CD4-positive, alpha-beta memory T cell (primary cell): ENCODE data around the gene LRRC8D. TPM values are rescaled to one million over a fixed set of nuclear protein-coding genes. Genes with fewer than 3 reads are reported as not detected.

Source experiments
- CTCF ChIA-PET: fragments of 350-600 bp; sonication (Branson Sonifier 250); formaldehyde crosslinking; loops from one replicate; lab custom pipeline; 2021; ENCODE audit warnings: inconsistent platforms; ENCODE audit not compliant: partially characterized antibody; lab: Charles Lee
- POLR2A ChIA-PET: fragments of 350-600 bp; sonication (Branson Sonifier 250); formaldehyde crosslinking; loops from one replicate; lab custom pipeline; 2021; ENCODE audit not compliant: partially characterized antibody; lab: Charles Lee
- DNase-seq, 5 donors: peaks; one replicate each; pipeline versions ENCODE4 v3.0.0 to v3.0.0-alpha.2; 2020 to 2022; ENCODE audit warnings: mixed read lengths in 1 of 5
- H3K27ac ChIP-seq: one replicate; pipeline ENCODE4 v1.7.0; 2013; ENCODE audit warnings: low read depth, low read length
- H3K27me3 ChIP-seq: 2 replicates; pipeline ENCODE4 v1.7.0; 2013; ENCODE audit warnings: mild to moderate bottlenecking, low read length, moderate library complexity; ENCODE audit not compliant: insufficient read depth
- H3K36me3 ChIP-seq: 2 replicates; pipeline ENCODE4 v1.7.0; 2013; ENCODE audit warnings: mild to moderate bottlenecking, low read length, moderate library complexity; ENCODE audit not compliant: insufficient read depth
- H3K4me1 ChIP-seq: 2 replicates; pipeline ENCODE4 v1.7.0; 2013; ENCODE audit warnings: mild to moderate bottlenecking, low read length, moderate library complexity; ENCODE audit not compliant: insufficient read depth
- H3K4me3 ChIP-seq, 2 donors: one replicate each; pipeline ENCODE4 v1.7.0; 2013; ENCODE audit warnings: low read length in 2 of 2, mild to moderate bottlenecking in 1 of 2
- H3K9me3 ChIP-seq, 2 donors: one replicate each; pipeline ENCODE4 v1.7.0; 2013; ENCODE audit warnings: low read length in 2 of 2, control low read depth in 1 of 2; ENCODE audit not compliant: control insufficient read depth in 1 of 2
- H3K27ac Mint-ChIP-seq, 7 donors: one replicate each; pipeline ENCODE4 v1.8.0; 2020 to 2021; ENCODE audit warnings: mixed read lengths in 7 of 7, mild to moderate bottlenecking in 6 of 7, inconsistent platforms in 3 of 7, moderate library complexity in 3 of 7
- H3K27me3 Mint-ChIP-seq, 2 donors: one replicate each; pipeline ENCODE4 v1.8.0; 2020 to 2021; ENCODE audit warnings: mixed read lengths in 2 of 2
- H3K36me3 Mint-ChIP-seq, 2 donors: one replicate each; pipeline ENCODE4 v1.8.0; 2020 to 2021; ENCODE audit warnings: mixed read lengths in 2 of 2, inconsistent platforms in 1 of 2, mild to moderate bottlenecking in 1 of 2
- H3K4me1 Mint-ChIP-seq, 4 donors: one replicate each; pipeline ENCODE4 v1.8.0; 2020 to 2021; ENCODE audit warnings: mixed read lengths in 4 of 4, mild to moderate bottlenecking in 1 of 4
- H3K4me3 Mint-ChIP-seq, 8 donors: one replicate each; pipeline ENCODE4 v1.8.0; 2020 to 2021; ENCODE audit warnings: mixed read lengths in 8 of 8, mild to moderate bottlenecking in 7 of 8, moderate library complexity in 6 of 8, inconsistent platforms in 3 of 8
- H3K9me3 Mint-ChIP-seq, 8 donors: one replicate each; pipeline ENCODE4 v1.8.0; 2020 to 2021; ENCODE audit warnings: mixed read lengths in 8 of 8, mild to moderate bottlenecking in 5 of 8, inconsistent platforms in 3 of 8, moderate library complexity in 1 of 8
- intact Hi-C: fragments of 100-400 bp; cut with micrococcal nuclease; formaldehyde crosslinking; loops from one replicate; pipeline ENCODE4 v1.15.1; 2023
- polyA plus RNA-seq, 2 donors: library from polyadenylated mRNA; unstranded; fragments of 300-500 nt; fragmentation: Illumina TruSeq; gene quantifications; one replicate each; pipeline ENCODE4 v1.2.3, GENCODE V29; 2021
- total RNA-seq, 2 experiments: library from RNA; stranded (reverse); gene quantifications; one replicate each; pipeline ENCODE4 v1.2.3, GENCODE V29; 2021

The LRRC8D gene
- total and polyA plus RNA-seq, 4 experiments from 2014 or later, result 56.8 to 72.7 (median 66.6) TPM

DNA sequence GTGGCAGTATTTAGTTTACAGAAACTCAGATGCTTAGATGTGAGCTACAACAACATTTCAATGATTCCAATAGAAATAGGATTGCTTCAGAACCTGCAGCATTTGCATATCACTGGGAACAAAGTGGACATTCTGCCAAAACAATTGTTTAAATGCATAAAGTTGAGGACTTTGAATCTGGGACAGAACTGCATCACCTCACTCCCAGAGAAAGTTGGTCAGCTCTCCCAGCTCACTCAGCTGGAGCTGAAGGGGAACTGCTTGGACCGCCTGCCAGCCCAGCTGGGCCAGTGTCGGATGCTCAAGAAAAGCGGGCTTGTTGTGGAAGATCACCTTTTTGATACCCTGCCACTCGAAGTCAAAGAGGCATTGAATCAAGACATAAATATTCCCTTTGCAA is 114.4 kb downstream of the LRRC8D start:
- H3K4me3 ChIP-seq, result no peak overlapping the region
- no peaks in the 10 kb centered on the region for H3K27me3 Mint-ChIP-seq
- DNase-seq, result no peak
- H3K4me1 Mint-ChIP-seq, result peaks cover 3 to 5% (median 5%) of the 10 kb centered on the region in 4 donors
- intact Hi-C loops, result no loop called here
- POLR2A ChIA-PET, result no interaction called here
- H3K27ac Mint-ChIP-seq, result no peak overlapping the region
- H3K9me3 ChIP-seq, result no peaks in the 10 kb centered on the region
- H3K27me3 ChIP-seq, result no peaks in the 10 kb centered on the region
- H3K36me3 ChIP-seq, result peaks cover 20% of the 10 kb centered on the region
- H3K4me3 Mint-ChIP-seq, result no peak overlapping the region
- peaks cover 0 to 2% (median 0%) of the 10 kb centered on the region in 8 donors for H3K9me3 Mint-ChIP-seq
- H3K36me3 Mint-ChIP-seq, result peaks cover 41 to 43% of the 10 kb centered on the region in 2 donors
- no peak overlapping the region for H3K27ac ChIP-seq
- peaks cover 5% of the 10 kb centered on the region for H3K4me1 ChIP-seq
- CTCF ChIA-PET, result interaction anchor here (0.9 kb wide), 1 partner anchor 9 kb away, joined by 5 read pairs; no protein-coding TSS in a partner anchor

DNA sequence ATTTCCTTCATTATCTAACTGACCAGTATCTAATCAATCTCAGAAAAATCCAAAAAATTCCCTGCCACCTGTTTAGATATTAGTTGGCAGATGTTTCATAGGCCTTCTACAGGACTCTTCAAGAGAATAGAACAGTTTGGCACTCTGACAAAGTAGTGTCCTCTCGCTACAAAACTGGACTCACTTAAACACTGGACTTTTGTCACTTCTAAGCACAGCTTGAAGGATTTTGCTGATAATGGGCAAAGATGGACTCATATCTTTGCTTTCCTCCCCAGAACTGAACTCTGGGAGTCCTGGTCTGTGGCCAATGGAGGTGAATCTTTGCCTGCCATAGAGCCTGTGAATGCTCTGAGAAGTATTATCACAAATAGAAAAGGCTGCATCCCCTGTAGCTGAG is 115.9 kb downstream of the LRRC8D start:
- POLR2A ChIA-PET, result interaction anchor here (1.0 kb wide), 1 partner anchor 10 kb away, joined by 3 read pairs; no protein-coding TSS in a partner anchor
- Mint-ChIP-seq H3K36me3 (peaks cover 38 to 43% of the 10 kb centered on the region in 2 donors), H3K4me3 (no peak overlapping the region), H3K27me3 (no peaks in the 10 kb centered on the region), H3K9me3 (peaks cover 0 to 2% (median 0%) of the 10 kb centered on the region in 8 donors), H3K27ac (no peak overlapping the region), H3K4me1 (no peaks in the 10 kb centered on the region)
- peaks cover 20% of the 10 kb centered on the region for H3K36me3 ChIP-seq
- no peak for DNase-seq
- no peaks in the 10 kb centered on the region for H3K27me3 ChIP-seq
- H3K27ac ChIP-seq, result no peak overlapping the region
- CTCF ChIA-PET, result interaction anchor here (1.0 kb wide), 1 partner anchor 93 kb away, joined by 4 read pairs; no protein-coding TSS in a partner anchor
- H3K9me3 ChIP-seq, result no peaks in the 10 kb centered on the region
- intact Hi-C loops, result no loop called here
- no peaks in the 10 kb centered on the region for H3K4me1 ChIP-seq
- H3K4me3 ChIP-seq, result no peak overlapping the region

DNA sequence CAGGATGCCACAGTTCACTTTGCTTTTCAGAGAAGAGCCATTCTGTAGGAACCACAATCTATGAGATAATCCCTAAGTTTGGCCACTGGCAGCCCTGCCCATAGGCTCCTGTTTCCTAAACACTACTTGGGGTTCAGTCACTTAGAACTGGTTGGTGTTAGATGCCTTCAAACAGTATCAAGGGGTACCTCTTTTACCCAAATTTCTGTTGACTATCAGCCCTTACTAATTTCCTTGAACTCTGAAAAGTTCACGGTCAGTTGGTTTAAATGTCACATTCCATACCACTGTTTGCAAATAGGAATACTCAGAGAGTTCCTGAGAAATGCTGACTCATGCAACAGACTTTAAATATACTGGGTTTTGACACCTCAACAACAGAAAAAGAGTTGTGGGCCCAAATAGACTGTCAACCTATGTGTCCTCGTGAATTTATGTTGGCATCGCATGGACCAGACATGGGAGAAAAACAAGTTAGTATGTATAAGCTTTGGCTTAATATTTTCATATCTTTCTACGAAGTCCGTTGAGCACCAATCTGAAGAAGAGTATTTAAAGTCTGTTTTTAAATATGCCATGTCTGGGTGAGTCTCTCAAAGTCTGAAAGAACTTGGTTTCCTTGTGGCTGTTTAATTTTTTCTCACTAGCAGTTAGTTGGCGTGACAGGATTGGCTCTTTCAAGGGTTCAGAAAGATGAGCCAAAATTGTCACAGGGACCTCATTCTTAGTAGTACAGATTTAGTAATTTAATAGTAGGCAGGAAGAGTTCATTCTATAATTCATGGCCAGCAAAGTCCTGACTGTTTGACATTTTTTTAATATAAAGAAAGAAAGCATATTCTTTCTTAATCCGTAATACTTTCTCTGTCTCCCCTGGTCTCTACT is 117.6 kb downstream of the LRRC8D start:
- peaks cover 9% of the 10 kb centered on the region for H3K36me3 ChIP-seq
- H3K27ac Mint-ChIP-seq, result peak overlapping the region in 4 of 7 donors; percentile 1 to 44 (median 9)
- no peaks in the 10 kb centered on the region for H3K27me3 ChIP-seq
- H3K36me3 Mint-ChIP-seq, result peaks cover 23 to 27% of the 10 kb centered on the region in 2 donors
- no peak overlapping the region for H3K4me3 ChIP-seq
- DNase-seq, result no peak
- no peaks in the 10 kb centered on the region for H3K4me1 ChIP-seq
- no peak overlapping the region for H3K4me3 Mint-ChIP-seq
- no peaks in the 10 kb centered on the region for H3K9me3 ChIP-seq
- intact Hi-C loops, result no loop called here
- H3K27ac ChIP-seq, result no peak overlapping the region
- no peaks in the 10 kb centered on the region for H3K9me3 Mint-ChIP-seq
- H3K27me3 Mint-ChIP-seq, result no peaks in the 10 kb centered on the region
- ChIA-PET CTCF (no interaction called here), POLR2A (no interaction called here)
- H3K4me1 Mint-ChIP-seq, result no peaks in the 10 kb centered on the region

DNA sequence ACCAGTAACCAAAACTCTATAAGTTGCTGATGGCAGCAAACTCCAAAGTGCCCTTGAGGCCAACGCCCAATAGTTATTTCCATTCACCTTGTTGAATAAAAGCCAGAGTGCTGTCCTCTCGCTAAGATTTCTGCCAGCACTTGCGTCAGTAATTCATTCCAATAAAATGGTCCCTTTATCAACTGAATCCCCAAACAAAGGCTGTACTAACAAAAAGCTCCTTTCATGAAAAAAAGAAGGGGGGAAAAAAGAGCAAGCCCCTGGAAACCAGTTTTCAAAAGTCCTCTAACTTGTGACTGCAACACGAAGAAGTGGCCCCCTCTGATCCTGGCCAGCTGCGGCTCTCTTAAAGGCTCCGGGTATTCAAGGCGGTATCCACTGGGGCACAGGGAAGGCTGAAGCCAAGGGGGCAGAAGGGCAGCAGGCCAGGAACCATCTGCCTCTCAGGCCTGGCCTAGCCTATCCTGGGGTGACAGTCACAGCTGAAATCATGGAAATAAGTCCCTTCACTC is 118.3 kb downstream of the LRRC8D start:
- CTCF ChIA-PET, result no interaction called here
- POLR2A ChIA-PET, result no interaction called here
- no peaks in the 10 kb centered on the region for H3K9me3 ChIP-seq
- no peaks in the 10 kb centered on the region for H3K27me3 Mint-ChIP-seq
- peaks cover 16 to 20% of the 10 kb centered on the region in 2 donors for H3K36me3 Mint-ChIP-seq
- H3K4me3 ChIP-seq, result no peak overlapping the region
- H3K27ac ChIP-seq, result no peak overlapping the region
- H3K27ac Mint-ChIP-seq, result peak overlapping the region in 2 of 7 donors; percentile 14 to 31
- no peaks in the 10 kb centered on the region for H3K9me3 Mint-ChIP-seq
- no peaks in the 10 kb centered on the region for H3K27me3 ChIP-seq
- H3K4me1 ChIP-seq, result no peaks in the 10 kb centered on the region
- intact Hi-C loops, result no loop called here
- no peak for DNase-seq
- H3K36me3 ChIP-seq, result peaks cover 2% of the 10 kb centered on the region
- no peaks in the 10 kb centered on the region for H3K4me1 Mint-ChIP-seq
- no peak overlapping the region for H3K4me3 Mint-ChIP-seq

DNA sequence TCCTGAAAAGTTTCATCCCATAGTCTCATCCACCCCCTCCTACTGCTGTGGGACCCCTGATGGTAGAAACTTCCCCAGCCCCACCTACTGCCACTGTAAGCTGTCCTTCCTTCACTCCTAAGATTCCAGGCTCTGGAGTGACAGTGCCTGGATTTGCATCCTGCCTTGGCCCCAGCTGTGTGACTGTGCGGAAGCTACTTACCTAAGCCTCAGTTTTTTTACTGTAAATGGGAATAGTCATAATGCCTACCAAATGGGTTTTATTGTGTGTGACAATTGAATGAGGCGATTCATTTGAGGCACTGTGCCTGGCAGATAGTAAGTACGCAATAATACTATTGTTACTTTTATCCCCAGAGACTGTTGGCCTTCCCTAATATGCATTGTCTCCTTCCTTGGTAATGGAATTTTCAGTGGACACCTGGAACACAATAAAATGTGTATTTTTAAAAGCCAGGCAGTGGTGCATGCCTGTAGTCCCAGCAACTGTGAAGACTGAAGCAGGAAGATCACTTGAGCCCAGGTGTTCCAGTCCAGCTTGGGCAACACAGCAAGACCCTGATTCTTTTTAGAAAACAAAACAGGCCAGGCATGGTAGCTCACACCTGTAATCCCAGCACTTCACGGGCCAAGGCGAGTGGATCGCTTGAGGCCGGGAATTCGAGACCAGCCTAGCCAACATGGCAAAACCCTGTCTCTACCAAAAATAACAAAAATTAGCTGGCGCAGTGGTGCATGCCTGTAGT is 119.0 kb downstream of the LRRC8D start:
- Histone ChIP-seq H3K27me3 (no peaks in the 10 kb centered on the region), H3K27ac (no peak overlapping the region), H3K4me3 (no peak overlapping the region), H3K9me3 (no peaks in the 10 kb centered on the region), H3K4me1 (no peaks in the 10 kb centered on the region), H3K36me3 (no peaks in the 10 kb centered on the region)
- Mint-ChIP-seq H3K36me3 (peaks cover 8 to 12% of the 10 kb centered on the region in 2 donors), H3K27ac (peak overlapping the region in 3 of 7 donors; percentile 7 to 22 (median 8)), H3K9me3 (no peaks in the 10 kb centered on the region), H3K27me3 (no peaks in the 10 kb centered on the region), H3K4me3 (no peak overlapping the region), H3K4me1 (no peaks in the 10 kb centered on the region)
- ChIA-PET CTCF (no interaction called here), POLR2A (interaction anchor here (0.9 kb wide), 1 partner anchor 97 kb away, joined by 3 read pairs; no protein-coding TSS in a partner anchor)
- intact Hi-C loops, result no loop called here
- peak in 1 of 5 donors; percentile 27 for DNase-seq

DNA sequence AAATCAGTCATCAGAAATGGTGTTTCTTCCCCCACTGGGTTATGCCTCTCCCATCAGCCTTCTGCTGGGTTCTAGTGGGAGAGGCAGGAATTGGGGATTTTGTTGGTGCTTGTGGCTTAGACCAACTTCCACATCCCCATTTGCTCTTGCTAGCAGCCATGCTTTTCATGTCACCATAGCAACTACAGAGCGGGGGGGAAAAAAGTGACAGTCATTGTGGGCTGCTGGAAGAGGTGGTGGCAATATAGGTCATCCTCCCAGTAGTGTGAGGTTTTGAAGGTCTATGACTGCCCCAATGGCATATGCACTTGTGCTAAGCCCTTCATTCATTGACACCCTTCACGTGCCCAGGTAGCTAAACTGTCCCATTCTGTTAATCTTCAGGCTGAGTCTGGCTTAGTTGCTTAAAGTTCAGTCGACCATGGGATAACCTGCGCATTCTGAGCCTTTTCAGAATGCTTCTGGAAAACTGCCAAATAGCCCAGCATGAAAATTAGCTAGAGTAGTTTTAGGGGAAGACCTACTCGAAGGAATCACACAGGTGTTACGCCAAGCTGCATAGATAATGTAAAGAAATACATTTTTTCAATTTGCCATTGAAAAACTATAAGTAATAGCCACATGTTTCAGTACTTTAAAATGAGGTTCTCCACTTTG is 120.4 kb downstream of the LRRC8D start:
- intact Hi-C loops, result no loop called here
- no peaks in the 10 kb centered on the region for H3K4me1 Mint-ChIP-seq
- CTCF ChIA-PET, result no interaction called here
- no peaks in the 10 kb centered on the region for H3K9me3 Mint-ChIP-seq
- no peaks in the 10 kb centered on the region for H3K27me3 ChIP-seq
- no peak overlapping the region for H3K27ac ChIP-seq
- no peaks in the 10 kb centered on the region for H3K9me3 ChIP-seq
- H3K4me1 ChIP-seq, result no peaks in the 10 kb centered on the region
- POLR2A ChIA-PET, result interaction anchor here (1.0 kb wide), 1 partner anchor 98 kb away, joined by 3 read pairs; no protein-coding TSS in a partner anchor
- H3K27me3 Mint-ChIP-seq, result no peaks in the 10 kb centered on the region
- H3K36me3 Mint-ChIP-seq, result peaks cover 3 to 4% of the 10 kb centered on the region in 2 donors
- DNase-seq, result peak in 2 of 5 donors; percentile 8 to 34
- H3K36me3 ChIP-seq, result no peaks in the 10 kb centered on the region
- no peak overlapping the region for H3K4me3 ChIP-seq
- no peak overlapping the region for H3K4me3 Mint-ChIP-seq
- H3K27ac Mint-ChIP-seq, result peak overlapping the region in 1 of 7 donors; percentile 62
